Measurements from ENCODE around the gene TBCA.

TBCA gene

DNA sequence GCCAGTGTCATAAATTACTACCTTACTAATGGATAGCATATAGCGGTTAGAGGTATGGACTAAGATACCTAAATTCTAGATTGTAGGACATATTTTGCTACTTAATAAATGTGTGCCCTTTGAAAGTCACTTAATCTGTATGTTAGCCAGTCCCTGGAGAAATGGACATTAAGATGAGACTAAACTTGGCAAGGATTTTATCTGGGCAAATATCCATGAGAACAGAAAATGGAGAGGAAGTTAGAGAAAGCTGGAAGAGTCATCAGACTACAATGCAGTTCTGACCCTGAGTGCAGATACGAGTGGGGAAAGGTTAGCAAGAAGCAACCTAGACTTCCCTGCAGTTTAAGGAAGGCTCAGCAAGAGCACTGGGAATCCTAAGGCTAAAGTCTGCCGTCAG lies 33.0 kb downstream of the TBCA start:
- no peak overlapping the region for H3K4me3 ChIP-seq (replicated peaks; ENCODE audit: low read depth, low read length)
- TF ChIP-seq, protein P1, sequence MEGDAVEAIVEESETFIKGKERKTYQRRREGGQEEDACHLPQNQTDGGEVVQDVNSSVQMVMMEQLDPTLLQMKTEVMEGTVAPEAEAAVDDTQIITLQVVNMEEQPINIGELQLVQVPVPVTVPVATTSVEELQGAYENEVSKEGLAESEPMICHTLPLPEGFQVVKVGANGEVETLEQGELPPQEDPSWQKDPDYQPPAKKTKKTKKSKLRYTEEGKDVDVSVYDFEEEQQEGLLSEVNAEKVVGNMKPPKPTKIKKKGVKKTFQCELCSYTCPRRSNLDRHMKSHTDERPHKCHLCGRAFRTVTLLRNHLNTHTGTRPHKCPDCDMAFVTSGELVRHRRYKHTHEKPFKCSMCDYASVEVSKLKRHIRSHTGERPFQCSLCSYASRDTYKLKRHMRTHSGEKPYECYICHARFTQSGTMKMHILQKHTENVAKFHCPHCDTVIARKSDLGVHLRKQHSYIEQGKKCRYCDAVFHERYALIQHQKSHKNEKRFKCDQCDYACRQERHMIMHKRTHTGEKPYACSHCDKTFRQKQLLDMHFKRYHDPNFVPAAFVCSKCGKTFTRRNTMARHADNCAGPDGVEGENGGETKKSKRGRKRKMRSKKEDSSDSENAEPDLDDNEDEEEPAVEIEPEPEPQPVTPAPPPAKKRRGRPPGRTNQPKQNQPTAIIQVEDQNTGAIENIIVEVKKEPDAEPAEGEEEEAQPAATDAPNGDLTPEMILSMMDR (IDR thresholded peaks at IDR 0.05; ENCODE audit: low read depth, low read length, missing control alignments) = no peak
- DNase-seq (ENCODE audit: extremely low read depth, low read depth) = no peak

DNA sequence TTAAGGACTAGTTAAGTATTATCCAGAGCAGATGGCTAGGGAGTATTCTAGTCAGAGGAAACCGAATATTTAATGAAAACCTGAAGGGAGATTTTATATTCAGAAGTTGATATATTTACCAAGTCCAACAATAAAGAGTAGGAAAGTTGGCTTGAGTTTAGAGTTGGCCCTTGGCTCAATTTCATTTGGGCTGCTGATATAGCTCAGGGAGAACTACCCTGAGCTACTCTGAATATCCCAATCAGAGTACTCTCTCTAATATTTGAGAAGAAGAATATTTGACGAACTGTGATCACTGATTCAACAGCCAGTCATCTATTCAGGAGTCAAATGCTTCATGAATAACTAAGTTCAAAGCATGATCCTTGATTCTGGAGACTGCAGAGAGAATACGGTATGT lies 34.5 kb downstream of the TBCA start:
- TF ChIP-seq, protein P1 (IDR thresholded peaks at IDR 0.05; ENCODE audit: low read depth, low read length, missing control alignments) = no peak
- no peak overlapping the region for H3K4me3 ChIP-seq (replicated peaks; ENCODE audit: low read depth, low read length)

DNA sequence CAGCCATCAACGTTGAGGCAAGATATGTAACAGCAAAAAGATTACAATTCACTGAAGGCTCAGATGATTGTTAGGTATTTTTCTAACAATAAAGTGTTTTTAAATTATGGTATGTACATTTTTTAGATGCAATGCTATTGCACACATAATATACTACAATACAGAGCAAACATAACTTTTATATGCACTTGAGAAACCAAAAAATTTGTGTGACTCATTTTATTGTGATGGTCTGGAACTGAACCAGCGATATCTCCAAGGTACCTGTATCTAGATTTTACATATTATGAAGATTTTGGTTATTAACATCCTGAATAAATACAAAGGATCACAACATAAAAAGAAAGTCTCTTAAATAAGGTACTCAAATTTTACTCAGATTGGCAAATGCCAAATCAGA lies 41.3 kb downstream of the TBCA start:
- no peak for DNase-seq (ENCODE audit: extremely low read depth, low read depth)
- TF ChIP-seq, protein P1 (IDR thresholded peaks at IDR 0.05; ENCODE audit: low read depth, low read length, missing control alignments) = no peak
- no peak overlapping the region for H3K4me3 ChIP-seq (replicated peaks; ENCODE audit: low read depth, low read length)

More for the DNA sequence above, 34.5 kb downstream of the TBCA start:
- DNase-seq (ENCODE audit: extremely low read depth, low read depth) = no peak

DNA sequence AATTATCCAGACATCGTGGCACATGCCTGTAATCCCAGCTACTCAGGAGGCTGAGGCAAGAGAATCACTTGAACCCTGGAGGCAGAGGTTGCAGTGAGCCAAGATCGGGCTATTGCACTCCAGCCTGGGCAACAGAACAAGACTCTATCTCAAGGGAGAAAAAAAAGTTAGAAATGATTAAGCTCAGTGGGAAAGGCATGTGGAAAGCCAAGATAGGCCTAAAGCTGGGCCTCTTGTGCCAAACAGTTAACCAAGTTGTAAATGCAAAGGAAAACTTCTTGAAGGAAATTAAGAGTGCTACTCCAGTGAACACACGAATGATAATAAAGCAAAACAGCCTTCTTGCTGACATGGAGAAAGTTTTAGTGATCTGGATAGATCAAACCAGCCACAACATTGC lies 43.0 kb downstream of the TBCA start:
- DNase-seq (ENCODE audit: extremely low read depth, low read depth) = no peak
- no peak overlapping the region for H3K4me3 ChIP-seq (replicated peaks; ENCODE audit: low read depth, low read length)
- TF ChIP-seq, protein P1 (IDR thresholded peaks at IDR 0.05; ENCODE audit: low read depth, low read length, missing control alignments) = no peak

DNA sequence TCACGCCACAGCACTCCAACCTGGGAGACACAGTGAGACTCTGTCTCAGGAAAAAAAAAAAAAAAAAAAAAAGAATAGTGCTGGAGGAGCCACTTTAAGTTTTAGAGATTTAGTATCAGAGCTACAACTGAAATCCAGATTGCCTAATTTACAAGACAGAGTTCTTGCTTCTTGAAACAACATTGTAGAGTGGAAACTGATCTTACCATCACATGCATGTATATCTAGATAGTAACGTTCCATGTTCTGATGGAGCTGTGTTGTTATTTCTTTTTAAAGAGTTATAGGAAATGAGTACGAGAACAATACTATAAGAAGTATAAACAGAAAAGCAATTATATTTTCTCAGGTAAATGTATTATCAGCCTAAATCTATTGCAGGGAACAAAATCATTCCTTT lies 48.9 kb downstream of the TBCA start:
- H3K4me3 ChIP-seq (replicated peaks; ENCODE audit: low read depth, low read length) = no peak overlapping the region
- TF ChIP-seq, protein P1 (IDR thresholded peaks at IDR 0.05; ENCODE audit: low read depth, low read length, missing control alignments) = no peak
- no peak for DNase-seq (ENCODE audit: extremely low read depth, low read depth)

DNA sequence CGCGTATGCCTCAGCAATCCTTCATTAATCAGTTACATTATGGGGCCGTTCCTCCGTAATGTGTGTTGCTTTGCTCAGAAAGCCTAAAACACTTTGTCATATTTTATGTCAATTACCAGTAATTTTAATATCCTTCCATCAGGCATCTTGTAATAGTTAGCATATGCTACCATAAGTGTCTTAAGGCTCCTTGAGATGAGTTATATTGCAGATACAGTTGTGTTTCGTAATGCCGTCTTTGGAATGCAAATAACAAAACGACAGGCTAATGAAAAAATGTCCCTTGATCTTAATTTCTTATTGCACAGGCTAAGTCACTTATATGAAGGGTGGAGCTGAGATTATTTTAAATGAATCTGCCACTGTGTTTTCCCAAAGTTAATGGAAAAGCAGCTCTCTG lies 50.5 kb downstream of the TBCA start:
- TF ChIP-seq, protein P1 (IDR thresholded peaks at IDR 0.05; ENCODE audit: low read depth, low read length, missing control alignments) = no peak
- no peak overlapping the region for H3K4me3 ChIP-seq (replicated peaks; ENCODE audit: low read depth, low read length)
- no peak for DNase-seq (ENCODE audit: extremely low read depth, low read depth)

DNA sequence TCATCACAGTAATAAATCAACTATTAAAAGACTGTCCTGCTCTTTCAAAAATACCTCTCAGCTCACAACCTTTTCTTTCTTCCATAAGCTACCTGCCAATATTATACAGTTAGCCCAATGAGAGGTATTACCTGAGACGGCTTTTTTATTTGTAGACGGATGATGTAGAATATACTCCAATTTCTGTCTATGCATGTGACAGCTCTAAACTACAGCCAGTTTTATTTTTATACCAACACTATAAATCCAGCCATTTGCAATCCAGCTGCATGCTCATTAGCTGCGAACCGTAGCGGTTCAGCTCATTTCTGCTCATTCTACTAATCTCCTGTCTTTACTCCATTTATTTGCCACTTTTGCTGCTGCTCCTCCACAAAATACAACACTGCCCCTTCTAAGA lies 51.2 kb downstream of the TBCA start:
- no peak for DNase-seq (ENCODE audit: extremely low read depth, low read depth)
- H3K4me3 ChIP-seq (replicated peaks; ENCODE audit: low read depth, low read length) = no peak overlapping the region
- TF ChIP-seq, protein P1 (IDR thresholded peaks at IDR 0.05; ENCODE audit: low read depth, low read length, missing control alignments) = no peak
